ENCODE measurements around the gene TOMM7.

Gene TOMM7

GRCh38 chr7:22822486-22823141 lies at the start of gene TOMM7:
Gene TOMM7 (minus strand): TSS chr7:22822849. CDS start chr7:22822779, 70 bp downstream.
- DNase-seq (ENCODE audit: low read depth in 2 of 3, low spot score in 1 of 3), result peak; percentile 68 to 82 (median 80)

GRCh38 chr7:22872096-22872807 lies 49.6 kb upstream of the TOMM7 start:
- DNase-seq (ENCODE audit: low read depth in 2 of 3, low spot score in 1 of 3), result no peak

- no peak for DNase-seq (ENCODE audit: low read depth in 2 of 3, low spot score in 1 of 3)
Measured at GRCh38 chr7:22871661-22872060, 49.0 kb upstream of the TOMM7 start.

GRCh38 chr7:22868509-22868908 lies 45.9 kb upstream of the TOMM7 start:
- DNase-seq (ENCODE audit: low read depth in 2 of 3, low spot score in 1 of 3), result no peak

GRCh38 chr7:22867589-22867988 lies 44.9 kb upstream of the TOMM7 start:
- no peak for DNase-seq (ENCODE audit: low read depth in 2 of 3, low spot score in 1 of 3)

GRCh38 chr7:22867003-22867402 lies 44.4 kb upstream of the TOMM7 start:
- no peak for DNase-seq (ENCODE audit: low read depth in 2 of 3, low spot score in 1 of 3)

GRCh38 chr7:22865602-22865960 lies 42.9 kb upstream of the TOMM7 start:
- DNase-seq (ENCODE audit: low read depth in 2 of 3, low spot score in 1 of 3), result no peak

- no peak for DNase-seq (ENCODE audit: low read depth in 2 of 3, low spot score in 1 of 3)
Measured at GRCh38 chr7:22864855-22865601, 42.4 kb upstream of the TOMM7 start.

GRCh38 chr7:22864301-22864700 lies 41.7 kb upstream of the TOMM7 start:
- no peak for DNase-seq (ENCODE audit: low read depth in 2 of 3, low spot score in 1 of 3)

GRCh38 chr7:22863156-22863899 lies 40.7 kb upstream of the TOMM7 start:
- no peak for DNase-seq (ENCODE audit: low read depth in 2 of 3, low spot score in 1 of 3)

- no peak for DNase-seq (ENCODE audit: low read depth in 2 of 3, low spot score in 1 of 3)
Measured at GRCh38 chr7:22861576-22861975, 38.9 kb upstream of the TOMM7 start.

GRCh38 chr7:22860784-22861482 lies 38.3 kb upstream of the TOMM7 start:
- no peak for DNase-seq (ENCODE audit: low read depth in 2 of 3, low spot score in 1 of 3)

GRCh38 chr7:22860337-22860736 lies 37.7 kb upstream of the TOMM7 start:
- no peak for DNase-seq (ENCODE audit: low read depth in 2 of 3, low spot score in 1 of 3)

- no peak for DNase-seq (ENCODE audit: low read depth in 2 of 3, low spot score in 1 of 3)
Measured at GRCh38 chr7:22859641-22860290, 37.1 kb upstream of the TOMM7 start.

- no peak for DNase-seq (ENCODE audit: low read depth in 2 of 3, low spot score in 1 of 3)
Measured at GRCh38 chr7:22858640-22859561, 36.3 kb upstream of the TOMM7 start.

- DNase-seq (ENCODE audit: low read depth in 2 of 3, low spot score in 1 of 3), result no peak
Measured at GRCh38 chr7:22858274-22858639, 35.6 kb upstream of the TOMM7 start.

- DNase-seq (ENCODE audit: low read depth in 2 of 3, low spot score in 1 of 3), result no peak
Measured at GRCh38 chr7:22856416-22856815, 33.8 kb upstream of the TOMM7 start.

GRCh38 chr7:22855049-22855392 lies 32.4 kb upstream of the TOMM7 start:
- no peak for DNase-seq (ENCODE audit: low read depth in 2 of 3, low spot score in 1 of 3)

Data from stimulated activated CD4-positive, alpha-beta T cell treated with anti-CD3 and anti-CD28 coated beads, Interleukin-12 subunit alpha, Interleukin-12 subunit beta, amount 100 ng/mL, for 48 hours (primary cell).